GM18520 (cell line): Measurements from ENCODE around the gene LGSN.
"Not testable (repeated sequence)": the region's sequence is repeated elsewhere in the genome, so short reads cannot be mapped to it uniquely, and the experiment has no call there.

Source experiments
- ATAC-seq: cut with Tn5 transposase; IDR thresholded peaks from one replicate; pipeline ENCODE4 v1.9.1; 2021; ENCODE audit not compliant: unreplicated experiment

Gene LGSN

GRCh38 chr6:63319939-63320338 lies at the start of gene LGSN:
Gene LGSN (minus strand): TSS chr6:63319983. CDS start chr6:63319943, 40 bp downstream.
- no peak for ATAC-seq

GRCh38 chr6:63368347-63368746 lies 48.6 kb upstream of the LGSN start:
- ATAC-seq, result no peak

GRCh38 chr6:63362500-63363120 lies 42.8 kb upstream of the LGSN start:
- not testable (repeated sequence) for ATAC-seq

- not testable (repeated sequence) for ATAC-seq
Observed at GRCh38 chr6:63357384-63357783, 37.6 kb upstream of the LGSN start.

DNA sequence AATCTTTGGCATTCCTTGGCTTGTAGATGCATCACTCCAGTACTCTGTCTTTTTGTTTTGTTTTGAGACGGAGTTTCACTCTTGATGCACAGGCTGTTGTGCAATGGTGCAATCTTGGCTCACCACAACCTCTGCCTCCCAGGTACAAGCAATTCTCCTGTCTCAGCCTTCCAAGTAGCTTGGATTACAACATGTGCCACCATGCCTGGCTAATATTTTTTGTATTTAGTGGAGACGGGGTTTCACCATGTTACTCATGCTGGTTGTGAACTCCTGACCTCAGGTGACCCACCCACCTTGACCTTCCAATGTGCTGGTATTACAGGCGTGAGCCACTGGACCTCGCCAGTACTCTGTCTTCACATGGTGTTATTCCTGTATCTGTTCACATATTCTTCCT lies 35.8 kb upstream of the LGSN start:
- ATAC-seq, result no peak

GRCh38 chr6:63353286-63353630 lies 33.5 kb upstream of the LGSN start:
- ATAC-seq, result no peak

GRCh38 chr6:63352544-63353285 lies 32.9 kb upstream of the LGSN start:
- ATAC-seq, result peak; percentile 91

GRCh38 chr6:63352069-63352543 lies 32.3 kb upstream of the LGSN start:
- ATAC-seq, result peak; percentile 36

DNA sequence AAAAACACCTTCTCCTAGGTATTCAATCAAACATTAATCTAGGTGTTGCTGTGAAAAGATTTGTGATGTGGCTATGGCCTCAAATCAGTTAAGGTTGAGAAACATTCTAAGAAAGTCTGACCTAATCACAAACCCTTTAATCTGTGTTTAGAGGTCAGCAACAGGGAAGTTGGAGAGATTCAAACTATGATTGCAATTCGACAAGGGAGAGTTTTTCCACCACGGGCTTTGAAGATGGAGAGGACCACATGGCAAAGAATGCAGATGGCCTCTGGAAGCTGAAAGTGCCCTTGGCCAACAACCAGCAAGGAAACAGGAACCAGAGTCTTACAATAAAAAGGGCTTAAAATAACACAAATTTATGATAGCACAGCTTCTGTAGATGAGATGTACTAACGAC lies 29.6 kb upstream of the LGSN start:
- ATAC-seq, result no peak

- ATAC-seq, result no peak
Observed at GRCh38 chr6:63348836-63349235, 29.1 kb upstream of the LGSN start.

- ATAC-seq, result peak; percentile 48
Observed at GRCh38 chr6:63347599-63347998, 27.8 kb upstream of the LGSN start.

- no peak for ATAC-seq
Observed at GRCh38 chr6:63346217-63346835, 26.5 kb upstream of the LGSN start.

DNA sequence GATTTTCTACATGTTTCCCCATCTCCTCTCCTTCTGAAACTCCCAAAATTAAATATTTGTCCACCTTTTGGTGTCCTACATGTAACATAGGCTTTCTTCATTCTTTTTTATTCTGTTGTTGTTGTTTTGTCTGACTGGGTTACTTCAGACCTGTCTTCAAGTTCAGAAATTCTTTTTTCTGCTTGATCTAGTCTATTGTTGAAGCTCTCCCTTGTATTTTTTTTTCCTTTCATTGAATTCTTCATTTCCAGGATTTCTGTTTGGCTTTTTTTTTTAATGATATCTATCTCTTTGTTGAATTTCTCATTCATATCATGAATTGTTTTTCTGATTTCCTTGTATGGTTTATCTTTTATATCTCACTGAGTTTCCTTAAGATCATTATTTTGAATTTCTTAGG lies 20.6 kb upstream of the LGSN start:
- ATAC-seq, result no peak

DNA sequence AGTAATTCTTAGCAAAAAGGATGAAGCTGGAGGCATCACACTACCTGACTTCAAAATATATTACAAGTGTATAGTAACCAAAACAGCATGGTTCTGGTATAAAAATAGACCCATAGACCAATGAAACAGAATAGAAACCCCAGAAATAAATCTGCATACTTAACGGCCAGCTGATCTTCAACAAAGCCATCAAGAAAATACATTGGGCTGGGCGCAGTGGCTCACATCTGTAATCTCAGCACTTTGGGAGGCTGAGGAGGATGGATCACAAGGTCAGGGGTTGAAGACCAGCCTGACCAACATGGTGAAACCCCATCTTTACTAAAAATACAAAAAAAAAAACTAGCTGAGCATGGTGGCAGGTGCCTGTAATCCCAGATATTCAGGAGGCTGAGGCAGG lies 14.9 kb upstream of the LGSN start:
- ATAC-seq, result not testable (repeated sequence)

DNA sequence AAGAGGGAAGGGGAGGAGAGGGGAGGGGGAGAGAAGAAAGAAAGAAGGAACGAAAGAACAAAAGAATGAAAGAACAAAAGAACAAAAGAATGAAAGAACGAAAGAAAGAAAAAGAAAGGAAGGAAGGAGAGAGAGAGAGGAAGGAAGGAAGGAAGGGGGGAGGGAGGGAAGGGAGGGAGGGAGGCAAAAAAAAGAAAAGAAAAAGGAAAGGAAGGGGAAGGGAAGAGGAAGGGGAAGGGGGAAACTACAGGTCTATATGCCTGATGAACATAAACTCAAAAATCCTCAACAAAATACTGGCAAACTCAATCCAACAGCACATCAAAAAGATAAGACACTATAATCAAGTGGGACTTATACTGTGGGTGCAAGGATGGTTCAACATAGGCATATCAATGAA lies 13.7 kb upstream of the LGSN start:
- no peak for ATAC-seq

DNA sequence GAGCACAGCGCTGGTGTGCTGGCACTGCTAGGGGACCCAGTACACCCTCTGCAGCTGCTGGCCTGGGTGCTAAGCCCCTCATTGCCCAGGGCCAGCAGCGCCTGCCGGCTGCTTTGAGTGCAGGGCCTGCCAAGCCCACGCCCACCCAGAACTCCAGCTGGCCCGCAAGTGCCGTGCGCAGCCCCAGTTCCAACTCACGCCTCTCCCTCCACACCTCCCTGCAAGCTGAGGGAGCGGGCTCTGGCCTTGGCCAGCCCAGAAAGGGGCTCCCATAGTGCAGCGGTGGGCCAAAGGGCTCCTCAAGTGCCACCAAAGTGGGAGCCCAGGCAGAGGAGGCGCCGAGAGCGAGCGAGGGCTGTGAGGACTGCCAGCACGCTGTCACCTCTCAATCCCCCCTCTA lies 6.8 kb upstream of the LGSN start:
- not testable (repeated sequence) for ATAC-seq

DNA sequence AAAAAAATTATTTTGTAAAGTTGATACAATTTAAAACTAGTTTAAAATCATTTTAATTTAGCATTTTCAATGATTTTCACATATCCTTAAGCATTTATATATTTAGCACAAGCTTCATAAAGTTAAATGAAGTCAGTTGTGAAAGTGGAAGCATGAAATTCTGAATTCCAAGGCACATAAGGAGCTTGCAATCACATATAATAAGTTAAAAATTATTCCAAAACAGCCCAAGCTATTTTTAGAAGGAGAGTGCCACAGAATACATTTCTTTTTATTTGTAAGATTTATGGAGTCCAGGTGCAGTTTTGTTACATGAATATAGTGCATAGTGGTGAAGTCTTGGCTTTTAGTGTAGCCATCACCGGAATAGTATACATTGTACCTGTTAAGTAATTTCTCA lies 3.2 kb upstream of the LGSN start:
- ATAC-seq, result no peak

GRCh38 chr6:63321821-63322220 lies 2.0 kb upstream of the LGSN start:
- ATAC-seq, result no peak

GRCh38 chr6:63317641-63318040 lies 2.1 kb downstream of the LGSN start:
- ATAC-seq, result no peak

- no peak for ATAC-seq
Observed at GRCh38 chr6:63316113-63316512, 3.7 kb downstream of the LGSN start.

DNA sequence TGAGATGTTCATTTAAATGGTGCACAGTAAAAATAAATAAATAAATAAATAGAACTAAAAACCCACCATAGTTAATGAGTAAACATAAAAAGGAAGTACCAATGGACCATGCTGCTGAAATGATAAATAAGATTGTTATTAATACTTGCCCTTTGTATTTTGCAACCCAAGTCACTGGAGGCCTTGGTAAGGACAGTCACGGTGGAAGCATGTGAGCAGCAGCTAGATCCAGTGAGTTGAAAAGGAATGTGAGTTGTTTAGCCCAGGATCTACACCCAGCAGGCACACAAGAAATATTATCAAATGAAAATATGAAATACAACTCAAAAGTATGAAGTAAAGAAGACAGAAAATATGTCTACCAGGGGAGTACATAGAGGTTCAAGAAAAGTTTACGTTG lies 6.7 kb downstream of the LGSN start:
- no peak for ATAC-seq

DNA sequence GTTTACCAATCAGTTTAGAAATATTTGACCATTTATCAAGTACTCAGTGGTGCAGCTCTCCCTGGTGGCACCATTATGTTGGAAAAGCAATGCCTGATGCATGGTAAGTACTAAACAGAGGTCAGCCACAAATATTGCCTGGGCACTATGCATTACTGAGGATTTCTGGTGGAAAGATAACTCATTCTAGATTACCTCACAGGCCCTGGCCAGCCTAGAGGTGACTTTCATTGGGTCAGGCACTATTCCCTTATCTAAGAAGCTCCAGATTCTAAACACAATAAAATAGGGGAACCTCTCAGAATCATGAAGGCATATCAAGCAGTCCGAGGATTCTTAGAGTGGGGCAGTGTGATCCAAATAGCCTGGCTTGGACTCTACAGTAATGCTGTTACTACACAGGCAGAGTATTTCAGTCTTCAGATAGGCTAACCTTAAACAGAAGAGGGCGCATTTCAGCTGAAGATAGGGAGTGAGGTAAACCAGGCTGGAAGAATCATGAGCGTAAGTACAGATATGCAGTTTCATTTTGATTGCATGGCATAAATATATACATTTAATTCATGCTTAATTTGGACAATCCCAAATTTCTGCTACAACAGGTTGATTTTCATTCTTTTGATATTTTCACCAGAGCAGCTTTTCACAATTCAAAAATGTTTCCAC lies 12.1 kb downstream of the LGSN start:
- ATAC-seq, result peak; percentile 84
